Measurements from ENCODE around the gene TRAF6. TPM values are rescaled to one million over a fixed set of nuclear protein-coding genes. Genes with fewer than 3 reads are reported as not detected.

Gene TRAF6
- total RNA-seq, 6 donors from 2014 or later = 7.4 to 17.5 (median 13.7) TPM

DNA sequence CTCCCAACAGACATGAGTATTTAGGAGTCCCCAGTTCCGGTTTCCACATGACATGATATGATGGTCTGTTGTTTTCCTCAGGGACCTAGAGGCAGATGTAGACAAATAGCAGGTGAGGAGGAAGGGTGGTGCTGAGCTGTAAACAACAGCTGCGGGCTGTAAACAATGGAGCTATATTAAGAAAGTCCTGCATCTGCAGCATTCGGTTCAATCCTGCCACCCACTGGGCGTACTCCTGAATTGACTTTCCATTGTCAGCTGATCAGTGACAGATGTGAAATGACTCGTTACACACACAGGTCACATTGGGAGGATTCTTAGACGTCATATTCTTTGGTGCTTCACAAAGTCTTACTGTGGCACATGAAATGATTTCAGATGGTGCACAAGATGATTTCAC is 30.9 kb upstream of the TRAF6 start:
- H3K4me1 ChIP-seq = no peaks in the 10 kb centered on the region
- no peaks in the 10 kb centered on the region for H3K27me3 ChIP-seq
- no peak overlapping the region for H3K27ac ChIP-seq
- 17 to 25% methylated on average over 6 of the region's 6 CpGs for WGBS, 2 donors
- no peak overlapping the region for H3K4me3 ChIP-seq
- TF ChIP-seq POLR2AphosphoS5 (IDR thresholded peaks at IDR 0.05) (peak in 1 of 2 donors; percentile 15), POLR2A (IDR thresholded peaks at IDR 0.05) (no peak), CTCF (IDR thresholded peaks at IDR 0.05) (peak in 3 of 6 experiments; percentile 31 to 44 (median 37)), EP300 (IDR thresholded peaks at IDR 0.05) (no peak)
- H3K36me3 ChIP-seq = no peaks in the 10 kb centered on the region
- H3K9me3 ChIP-seq = no peaks in the 10 kb centered on the region
- DNase-seq (peak in 1 of 2 donors; percentile 29), ATAC-seq (ENCODE audit: low FRiP score in 2 of 2) (no peak)

- TF ChIP-seq POLR2A (IDR thresholded peaks at IDR 0.05) (no peak), EP300 (IDR thresholded peaks at IDR 0.05) (no peak), POLR2AphosphoS5 (IDR thresholded peaks at IDR 0.05) (no peak), CTCF (IDR thresholded peaks at IDR 0.05) (no peak)
- H3K9me3 ChIP-seq = no peaks in the 10 kb centered on the region
- no peaks in the 10 kb centered on the region for H3K36me3 ChIP-seq
- H3K4me3 ChIP-seq = no peak overlapping the region
- 81 to 86% methylated on average over 3 of the region's 3 CpGs for WGBS, 2 donors
- H3K4me1 ChIP-seq = peaks cover 0 to 4% (median 0%) of the 10 kb centered on the region in 4 donors
- no peaks in the 10 kb centered on the region for H3K27me3 ChIP-seq
- ATAC-seq (ENCODE audit: low FRiP score in 2 of 2) (no peak), DNase-seq (no peak)
- no peak overlapping the region for H3K27ac ChIP-seq
Observed at GRCh38 chr11:36534276-36534840, 24.3 kb upstream of the TRAF6 start.

- TF ChIP-seq CTCF (IDR thresholded peaks at IDR 0.05) (no peak), EP300 (IDR thresholded peaks at IDR 0.05) (no peak), POLR2A (IDR thresholded peaks at IDR 0.05) (no peak)
- WGBS, 2 donors = 48% methylated on average over 8 of the region's 8 CpGs
- peak in 1 of 2 donors; percentile 45 for ATAC-seq (ENCODE audit: low FRiP score in 2 of 2)
Observed at GRCh38 chr11:36532941-36533601, 23.0 kb upstream of the TRAF6 start.

GRCh38 chr11:36530840-36531239 is 20.8 kb upstream of the TRAF6 start:
- Histone ChIP-seq H3K27ac (no peak overlapping the region), H3K4me3 (no peak overlapping the region), H3K4me1 (peaks cover 0 to 4% (median 0%) of the 10 kb centered on the region in 4 donors), H3K36me3 (no peaks in the 10 kb centered on the region), H3K9me3 (no peaks in the 10 kb centered on the region), H3K27me3 (no peaks in the 10 kb centered on the region)
- DNase-seq (no peak), ATAC-seq (ENCODE audit: low FRiP score in 2 of 2) (no peak)
- no peak for TF ChIP-seq POLR2A (IDR thresholded peaks at IDR 0.05)
- no peak for TF ChIP-seq EP300 (IDR thresholded peaks at IDR 0.05)
- no peak for TF ChIP-seq CTCF (IDR thresholded peaks at IDR 0.05)
- TF ChIP-seq POLR2AphosphoS5 (IDR thresholded peaks at IDR 0.05) = no peak

More at GRCh38 chr11:36532941-36533601, 23.0 kb upstream of the TRAF6 start:
- DNase-seq = no peak
- no peaks in the 10 kb centered on the region for H3K27me3 ChIP-seq
- H3K9me3 ChIP-seq = no peaks in the 10 kb centered on the region
- H3K36me3 ChIP-seq = no peaks in the 10 kb centered on the region
- H3K27ac ChIP-seq = no peak overlapping the region
- peaks cover 0 to 4% (median 0%) of the 10 kb centered on the region in 4 donors for H3K4me1 ChIP-seq
- no peak overlapping the region for H3K4me3 ChIP-seq

DNA sequence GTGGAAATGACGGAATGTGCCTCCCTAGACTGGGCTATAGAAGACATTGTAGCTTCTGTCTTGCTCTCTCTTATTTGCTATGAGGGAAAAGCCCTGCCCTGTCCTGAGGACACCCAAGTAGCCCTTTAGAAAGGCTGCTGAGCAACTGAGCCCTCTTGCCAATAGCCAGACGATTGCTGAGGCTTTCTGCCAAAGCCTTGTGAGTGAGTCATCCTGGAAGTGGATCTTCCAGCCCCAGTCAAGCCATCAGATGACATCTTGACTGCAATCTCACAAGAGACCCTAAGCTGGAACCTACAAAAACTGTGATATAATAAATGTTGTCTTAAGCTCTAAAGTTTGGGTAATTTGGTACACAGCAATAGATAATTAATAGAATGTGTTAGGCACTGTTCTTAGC is 3.9 kb upstream of the TRAF6 start:
- 63 to 79% methylated on average over 2 of the region's 2 CpGs for WGBS, 2 donors

More for the DNA sequence above, 3.9 kb upstream of the TRAF6 start:
- TF ChIP-seq EP300 (IDR thresholded peaks at IDR 0.05) (no peak), POLR2A (IDR thresholded peaks at IDR 0.05) (no peak), POLR2AphosphoS5 (IDR thresholded peaks at IDR 0.05) (no peak), CTCF (IDR thresholded peaks at IDR 0.05) (no peak)
- Histone ChIP-seq H3K4me3 (no peak overlapping the region), H3K36me3 (no peaks in the 10 kb centered on the region), H3K4me1 (peaks cover 0 to 9% (median 3%) of the 10 kb centered on the region in 4 donors), H3K27me3 (no peaks in the 10 kb centered on the region), H3K27ac (no peak overlapping the region), H3K9me3 (peaks cover 0 to 4% (median 1%) of the 10 kb centered on the region in 4 donors)
- DNase-seq (no peak), ATAC-seq (ENCODE audit: low FRiP score in 2 of 2) (no peak)

All from upper lobe of left lung (tissue), 6 donors.